WERI-Rb-1 (cell line): ENCODE data around the gene GBP1.
"Not testable (repeated sequence)": the region's sequence is repeated elsewhere in the genome, so short reads cannot be mapped to it uniquely, and the experiment has no call there.

Experiments used
- DNase-seq: peaks from one replicate; pipeline ENCODE4 v3.0.0-alpha.2; 2020
- H3K27ac ChIP-seq: fragments of 250-450 bp; sonication (Bioruptor Pico); 2 replicates; pipeline ENCODE4 v1.5.1; 2020; ENCODE audit warnings: mild to moderate bottlenecking, moderate library complexity
- H3K27me3 ChIP-seq: fragments of 250-450 bp; sonication (Bioruptor Pico); 2 replicates; pipeline ENCODE4 v1.5.1; 2021; ENCODE audit warnings: mild to moderate bottlenecking, low read depth, moderate library complexity; ENCODE audit not compliant: insufficient read depth, severe bottlenecking
- H3K36me3 ChIP-seq: fragments of 250-450 bp; sonication (Bioruptor Pico); 2 replicates; pipeline ENCODE4 v1.5.1; 2020; ENCODE audit warnings: mild to moderate bottlenecking, moderate library complexity
- H3K4me3 ChIP-seq: 2 replicates; pipeline ENCODE4 v1.5.1; 2011; ENCODE audit warnings: low read depth, mild to moderate bottlenecking, control low read depth, low read length
- H3K9me3 ChIP-seq: fragments of 250-450 bp; sonication (Bioruptor Pico); 2 replicates; pipeline ENCODE4 v1.5.1; 2021; ENCODE audit warnings: mild to moderate bottlenecking, moderate library complexity; ENCODE audit not compliant: severe bottlenecking
- TF ChIP-seq, protein P1 (sequence below): IDR thresholded peaks from 2 replicates; pipeline ENCODE4 v1.5.1; 2011; ENCODE audit warnings: low read depth, mild to moderate bottlenecking, control low read depth, inconsistent platforms, low read length

Gene GBP1

DNA sequence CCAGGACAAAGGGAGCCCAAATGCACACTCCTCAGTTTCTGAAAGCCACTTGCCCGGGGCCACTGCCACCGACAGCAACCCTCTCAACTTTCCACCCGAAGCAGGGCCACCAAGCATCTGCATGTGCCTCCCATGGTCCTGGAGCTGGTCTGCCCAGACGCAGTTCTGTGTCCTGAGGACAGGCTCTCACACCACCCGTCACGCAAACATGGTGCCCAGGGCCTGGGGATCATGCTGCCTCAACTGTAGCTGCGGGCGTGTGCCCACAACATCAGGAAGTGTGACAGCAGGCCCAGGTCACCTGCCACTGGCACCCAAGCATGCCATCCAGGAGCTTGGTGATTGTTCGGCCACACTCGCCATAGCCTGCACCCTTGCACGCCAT is 14.4 kb downstream of the GBP1 start:
- no peak for DNase-seq
- Histone ChIP-seq H3K36me3 (no peaks in the 10 kb centered on the region), H3K9me3 (no peaks in the 10 kb centered on the region), H3K4me3 (no peak overlapping the region), H3K27ac (no peak overlapping the region), H3K27me3 (peaks cover 3% of the 10 kb centered on the region)
- TF ChIP-seq, protein P1, sequence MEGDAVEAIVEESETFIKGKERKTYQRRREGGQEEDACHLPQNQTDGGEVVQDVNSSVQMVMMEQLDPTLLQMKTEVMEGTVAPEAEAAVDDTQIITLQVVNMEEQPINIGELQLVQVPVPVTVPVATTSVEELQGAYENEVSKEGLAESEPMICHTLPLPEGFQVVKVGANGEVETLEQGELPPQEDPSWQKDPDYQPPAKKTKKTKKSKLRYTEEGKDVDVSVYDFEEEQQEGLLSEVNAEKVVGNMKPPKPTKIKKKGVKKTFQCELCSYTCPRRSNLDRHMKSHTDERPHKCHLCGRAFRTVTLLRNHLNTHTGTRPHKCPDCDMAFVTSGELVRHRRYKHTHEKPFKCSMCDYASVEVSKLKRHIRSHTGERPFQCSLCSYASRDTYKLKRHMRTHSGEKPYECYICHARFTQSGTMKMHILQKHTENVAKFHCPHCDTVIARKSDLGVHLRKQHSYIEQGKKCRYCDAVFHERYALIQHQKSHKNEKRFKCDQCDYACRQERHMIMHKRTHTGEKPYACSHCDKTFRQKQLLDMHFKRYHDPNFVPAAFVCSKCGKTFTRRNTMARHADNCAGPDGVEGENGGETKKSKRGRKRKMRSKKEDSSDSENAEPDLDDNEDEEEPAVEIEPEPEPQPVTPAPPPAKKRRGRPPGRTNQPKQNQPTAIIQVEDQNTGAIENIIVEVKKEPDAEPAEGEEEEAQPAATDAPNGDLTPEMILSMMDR: no peak

DNA sequence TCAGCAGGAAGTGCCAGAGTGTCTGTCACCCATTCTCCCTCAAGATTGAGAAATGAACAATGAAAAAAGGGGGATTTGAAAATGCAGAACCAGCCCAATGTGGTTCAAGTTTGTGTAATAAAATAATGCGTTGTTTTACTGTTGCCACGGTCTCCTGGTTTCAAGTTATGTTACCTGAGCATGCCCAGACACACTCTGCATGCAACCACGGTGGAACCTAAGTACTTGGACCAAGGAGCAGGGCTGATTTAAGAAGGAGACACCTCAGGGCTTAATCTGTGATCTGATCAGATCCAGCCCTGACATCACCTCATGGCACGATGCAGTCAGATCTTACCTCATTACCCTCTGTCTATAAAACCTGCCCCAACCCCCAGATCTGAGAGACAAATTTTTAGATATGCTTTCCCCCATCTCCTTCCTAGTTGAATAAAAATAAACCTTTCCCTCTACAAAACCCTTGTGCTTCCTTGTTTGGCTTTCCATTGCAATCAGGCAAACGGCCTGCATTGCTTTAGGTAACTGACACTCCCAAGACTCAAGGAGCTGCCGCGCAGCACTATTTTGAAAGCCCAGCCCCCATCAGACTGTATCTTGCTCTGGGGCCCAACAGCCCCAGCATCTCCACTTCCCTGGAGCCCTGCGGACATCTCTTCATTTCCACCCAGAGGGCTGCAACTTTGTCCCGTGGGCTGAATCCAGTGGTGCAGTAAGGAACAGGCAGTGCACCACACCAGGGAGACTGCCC is 14.9 kb downstream of the GBP1 start:
- not testable (repeated sequence) for H3K4me3 ChIP-seq, H3K27me3 ChIP-seq, H3K27ac ChIP-seq, H3K9me3 ChIP-seq, H3K36me3 ChIP-seq, DNase-seq

DNA sequence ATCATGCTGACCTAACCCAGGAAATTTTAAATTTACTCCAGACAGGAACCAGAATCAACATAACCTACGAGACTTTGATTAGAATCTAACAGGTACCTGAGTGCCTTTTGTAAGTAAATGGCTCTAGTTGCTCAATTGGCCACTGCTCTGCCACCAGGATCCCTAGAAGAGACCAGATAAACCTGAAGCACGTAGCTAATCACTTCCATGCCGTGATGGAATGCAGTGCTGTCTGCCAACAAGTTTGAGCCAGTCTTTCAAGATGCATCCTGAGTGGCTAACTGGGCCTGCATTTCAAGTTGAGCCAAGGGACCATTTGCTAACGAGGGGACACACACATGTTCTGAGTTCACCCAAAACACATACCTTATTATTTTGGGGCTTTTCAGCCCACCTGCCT is 15.8 kb downstream of the GBP1 start:
- not testable (repeated sequence) for H3K4me3 ChIP-seq, H3K27me3 ChIP-seq

DNA sequence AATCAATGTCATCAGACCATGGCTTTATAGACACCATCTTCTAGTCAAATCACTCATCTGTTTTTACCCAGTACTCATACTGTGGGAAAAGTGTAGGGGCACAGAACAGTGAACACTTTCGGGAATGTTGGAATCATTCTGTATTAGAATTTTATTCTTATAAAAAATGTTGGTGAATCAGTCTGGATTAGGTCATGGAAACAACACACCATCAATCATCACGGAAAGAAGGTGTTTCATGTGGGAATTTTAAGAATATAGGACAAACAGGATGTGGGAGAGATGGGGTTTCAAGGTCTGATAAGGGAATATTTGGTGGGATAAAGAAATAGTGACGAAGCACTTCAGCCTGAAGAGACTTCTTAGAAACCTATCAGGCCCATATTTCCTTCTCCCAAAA is 17.3 kb downstream of the GBP1 start:
- TF ChIP-seq, protein P1: no peak
- no peak for DNase-seq
- H3K9me3 ChIP-seq: no peaks in the 10 kb centered on the region
- no peaks in the 10 kb centered on the region for H3K36me3 ChIP-seq
- no peak overlapping the region for H3K4me3 ChIP-seq
- peaks cover 3% of the 10 kb centered on the region for H3K27me3 ChIP-seq
- H3K27ac ChIP-seq: no peak overlapping the region

More for the DNA sequence above, 15.8 kb downstream of the GBP1 start:
- not testable (repeated sequence) for DNase-seq, H3K9me3 ChIP-seq, H3K36me3 ChIP-seq, H3K27ac ChIP-seq

DNA sequence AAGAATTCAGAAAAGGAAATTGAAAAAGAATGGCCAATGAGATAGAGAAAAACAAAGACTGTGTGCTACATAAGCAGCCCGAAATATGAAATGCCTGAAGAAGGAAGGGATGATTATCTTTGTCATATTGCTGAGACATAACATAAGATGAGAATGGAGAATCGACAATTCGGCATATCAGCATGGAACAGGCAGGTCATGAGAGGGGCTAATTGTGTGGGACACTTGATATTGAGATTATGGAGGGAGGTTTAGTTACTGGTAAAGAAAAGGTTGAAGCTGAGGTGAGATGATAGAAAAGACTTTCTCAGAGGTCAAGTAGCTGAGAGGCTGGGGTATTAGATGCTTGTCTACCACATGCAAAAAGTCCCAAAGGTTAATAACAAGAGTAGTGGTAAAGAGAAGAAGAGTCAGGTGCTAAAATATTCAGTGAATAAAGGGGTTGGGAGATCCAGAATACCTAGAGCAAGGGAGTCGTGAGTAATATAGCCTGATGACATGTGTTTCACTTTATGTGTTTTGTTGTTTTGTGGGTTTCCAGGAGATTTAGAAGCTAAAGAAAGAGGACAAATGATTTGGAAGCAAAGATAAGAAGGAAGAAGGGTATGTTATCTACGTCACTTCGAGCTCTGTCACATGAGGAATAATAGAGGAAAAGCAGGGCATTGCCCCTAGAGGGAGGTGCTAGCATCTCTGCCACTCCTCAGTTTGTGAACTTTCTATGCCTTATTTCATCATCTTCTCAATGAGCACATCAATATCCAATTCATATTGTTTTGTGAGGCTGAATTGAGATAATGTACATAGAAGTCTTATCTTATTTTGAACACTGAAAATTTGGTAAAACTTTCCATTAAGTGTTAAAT is 18.5 kb downstream of the GBP1 start:
- not testable (repeated sequence) for H3K9me3 ChIP-seq, H3K36me3 ChIP-seq, H3K4me3 ChIP-seq, H3K27ac ChIP-seq, DNase-seq, H3K27me3 ChIP-seq

DNA sequence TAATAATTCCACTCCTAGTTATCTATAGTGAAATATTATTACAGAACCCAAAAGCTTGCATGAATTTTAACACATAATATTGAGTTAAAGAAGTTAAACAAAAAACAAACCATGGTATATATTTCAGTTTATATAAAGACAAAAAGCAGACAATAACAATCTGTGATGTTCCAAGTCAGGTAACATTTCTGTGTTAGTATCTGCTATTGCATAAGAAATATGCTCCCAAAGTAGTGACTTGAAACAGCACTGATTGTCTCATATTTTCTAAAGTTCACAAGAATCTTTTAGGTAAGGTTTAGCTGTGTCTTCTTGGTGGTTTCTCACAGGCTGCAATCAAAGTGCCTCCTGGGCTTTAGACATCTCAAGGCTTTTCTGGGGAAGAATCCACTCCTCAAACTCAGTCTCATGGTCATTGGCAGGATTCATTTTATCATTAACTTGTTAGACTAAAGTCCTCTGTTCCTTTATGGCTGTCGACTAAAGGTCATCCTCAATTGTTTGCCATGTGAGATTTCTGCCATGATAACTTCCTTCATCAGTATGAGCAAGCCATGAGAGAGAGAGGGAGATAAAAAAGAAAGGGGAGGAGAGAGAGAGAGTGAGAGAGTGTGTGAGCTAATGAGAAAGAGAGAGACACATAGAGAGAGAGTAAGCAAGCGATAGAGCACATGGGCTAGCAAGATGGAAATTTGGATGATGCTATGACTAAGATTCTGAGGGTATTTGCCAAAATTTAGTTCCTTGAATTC is 19.9 kb downstream of the GBP1 start:
- no peaks in the 10 kb centered on the region for H3K36me3 ChIP-seq
- no peaks in the 10 kb centered on the region for H3K9me3 ChIP-seq
- H3K27ac ChIP-seq: no peak overlapping the region
- H3K27me3 ChIP-seq: peaks cover 5% of the 10 kb centered on the region
- no peak for DNase-seq
- TF ChIP-seq, protein P1: no peak
- H3K4me3 ChIP-seq: no peak overlapping the region

DNA sequence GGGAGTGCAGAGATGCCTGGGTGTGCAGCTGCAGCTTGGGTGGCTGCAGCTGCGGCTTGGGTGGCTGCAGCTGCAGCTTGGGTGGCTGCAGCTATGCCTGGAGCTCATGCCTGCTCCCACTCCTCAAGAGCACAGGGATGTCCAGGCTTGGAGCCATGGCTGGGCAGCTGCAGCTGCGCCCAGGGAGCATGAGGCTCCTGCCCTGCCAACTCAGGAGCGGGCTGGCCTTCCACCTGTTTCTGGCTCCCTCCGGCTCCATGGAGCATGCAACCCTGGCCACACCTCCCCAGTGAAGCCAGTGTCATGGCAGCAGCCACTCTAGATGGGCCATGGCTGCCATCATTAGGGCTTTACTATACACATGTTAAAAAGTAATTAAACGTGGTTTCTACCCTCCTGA is 21.1 kb downstream of the GBP1 start:
- Histone ChIP-seq H3K9me3 (no peaks in the 10 kb centered on the region), H3K4me3 (no peak overlapping the region), H3K27ac (no peak overlapping the region), H3K36me3 (no peaks in the 10 kb centered on the region), H3K27me3 (peaks cover 9% of the 10 kb centered on the region)
- TF ChIP-seq, protein P1: no peak
- DNase-seq: no peak
